T-cell (primary cell): ENCODE measurements around the gene SLC52A1. TPM values are rescaled to one million over a fixed set of nuclear protein-coding genes. Genes with fewer than 3 reads are reported as not detected.

Experiments used
- ATAC-seq, 4 experiments: fragments of 200-7000 bp in 3 of 4; fragments of 150-1000 bp in 1 of 4; cut with Tn5 transposase; replicated peaks in 1 of 4; 1 replicate in 3 of 4; 2 replicates in 1 of 4; pipeline ENCODE4 v1.10.0; 2021; ENCODE audit warnings: moderate library complexity in 3 of 4, mild to moderate bottlenecking in 2 of 4, moderate number of reproducible peaks in 1 of 4
- CTCF ChIA-PET, 2 donors: fragments of 300-600 bp; sonication (Branson Sonifier 250); formaldehyde crosslinking; loops; one replicate each; lab custom pipeline; 2022; ENCODE audit warnings: antibody characterized with exemption in 2 of 2; lab: Charles Lee
- POLR2A ChIA-PET, 2 donors: fragments of 300-600 bp; sonication (Branson Sonifier 250); formaldehyde crosslinking; loops; one replicate each; lab custom pipeline; 2022; ENCODE audit warnings: antibody characterized with exemption in 2 of 2; lab: Charles Lee
- DNase-seq, 35 experiments: peaks; one replicate each; pipeline versions ENCODE4 v3.0.0 to v3.0.0-alpha.2; 2013 to 2023
- H3K27ac ChIP-seq: one replicate; pipeline ENCODE4 v1.5.1; 2013; ENCODE audit warnings: low read length
- H3K27me3 ChIP-seq, 2 experiments: replicated peaks in 1 of 2; 1 replicate in 1 of 2; 2 replicates in 1 of 2; pipeline versions ENCODE4 v1.6.1 to v1.7.0; 2013; ENCODE audit warnings: low read length in 1 of 2, mixed read lengths in 1 of 2; ENCODE audit not compliant: control insufficient read depth in 2 of 2, insufficient read depth in 2 of 2; ENCODE audit errors: extremely low read depth in 1 of 2
- H3K36me3 ChIP-seq, 2 donors: 1 replicate in 1 of 2; 2 replicates in 1 of 2; pipeline versions ENCODE4 v1.6.1 to v1.7.0; 2013; ENCODE audit warnings: low read length in 1 of 2; ENCODE audit not compliant: control insufficient read depth in 2 of 2, insufficient read depth in 1 of 2; ENCODE audit errors: extremely low read depth in 1 of 2
- H3K4me1 ChIP-seq, 2 experiments: 1 replicate in 1 of 2; 2 replicates in 1 of 2; pipeline versions ENCODE4 v1.6.1 to v1.7.0; 2013; ENCODE audit warnings: low read length in 2 of 2, mixed read lengths in 1 of 2; ENCODE audit not compliant: insufficient read depth in 2 of 2, control insufficient read depth in 1 of 2; ENCODE audit errors: extremely low read depth in 1 of 2
- H3K4me3 ChIP-seq, 2 donors: 1 replicate in 1 of 2; 2 replicates in 1 of 2; pipeline versions ENCODE4 v1.5.1 to v1.7.0; 2013; ENCODE audit warnings: mild to moderate bottlenecking in 2 of 2, low read length in 1 of 2, moderate library complexity in 1 of 2; ENCODE audit not compliant: control insufficient read depth in 1 of 2; ENCODE audit errors: extremely low read depth in 1 of 2
- H3K9me3 ChIP-seq: 2 replicates; pipeline ENCODE4 v1.7.0; 2013
- H3K27ac Mint-ChIP-seq, 2 donors: one replicate each; pipeline ENCODE4 v1.8.0; 2020 to 2021; ENCODE audit warnings: mild to moderate bottlenecking in 2 of 2, mixed read lengths in 2 of 2
- H3K27me3 Mint-ChIP-seq, 2 donors: one replicate each; pipeline ENCODE4 v1.8.0; 2021 to 2022; ENCODE audit warnings: mixed read lengths in 2 of 2
- H3K36me3 Mint-ChIP-seq: one replicate; pipeline ENCODE4 v1.8.0; 2021; ENCODE audit warnings: mixed read lengths
- H3K4me1 Mint-ChIP-seq, 3 donors: one replicate each; pipeline ENCODE4 v1.8.0; 2020 to 2022; ENCODE audit warnings: mixed read lengths in 3 of 3, mild to moderate bottlenecking in 1 of 3
- H3K4me3 Mint-ChIP-seq, 3 donors: one replicate each; pipeline ENCODE4 v1.8.0; 2020 to 2022; ENCODE audit warnings: mild to moderate bottlenecking in 3 of 3, mixed read lengths in 3 of 3, moderate library complexity in 3 of 3
- H3K9me3 Mint-ChIP-seq, 3 donors: one replicate each; pipeline ENCODE4 v1.8.0; 2020 to 2022; ENCODE audit warnings: mixed read lengths in 3 of 3
- WGBS: methylation state at CpG from one replicate; pipeline ENCODE4 v1.1.5; 2013; ENCODE audit warnings: missing lambda C conversion rate; ENCODE audit not compliant: insufficient coverage; 5-methylcytosine and 5-hydroxymethylcytosine counted together
- total RNA-seq, 35 experiments: library from RNA in 6 of 35; stranded (reverse) in 6 of 35; fragments of 120-200 nt in 1 of 35; gene quantifications; one replicate each; pipeline versions ENCODE4 v1.2.1 to v1.2.4 and lab custom pipeline; 2013 to 2026

Gene SLC52A1
- total RNA-seq, 5 donors from 2014 or later (not counting 1 experiment from before 2014, with no cell fraction given) = 0.14 to 0.62 (median 0.25) TPM; not detected in 2

DNA sequence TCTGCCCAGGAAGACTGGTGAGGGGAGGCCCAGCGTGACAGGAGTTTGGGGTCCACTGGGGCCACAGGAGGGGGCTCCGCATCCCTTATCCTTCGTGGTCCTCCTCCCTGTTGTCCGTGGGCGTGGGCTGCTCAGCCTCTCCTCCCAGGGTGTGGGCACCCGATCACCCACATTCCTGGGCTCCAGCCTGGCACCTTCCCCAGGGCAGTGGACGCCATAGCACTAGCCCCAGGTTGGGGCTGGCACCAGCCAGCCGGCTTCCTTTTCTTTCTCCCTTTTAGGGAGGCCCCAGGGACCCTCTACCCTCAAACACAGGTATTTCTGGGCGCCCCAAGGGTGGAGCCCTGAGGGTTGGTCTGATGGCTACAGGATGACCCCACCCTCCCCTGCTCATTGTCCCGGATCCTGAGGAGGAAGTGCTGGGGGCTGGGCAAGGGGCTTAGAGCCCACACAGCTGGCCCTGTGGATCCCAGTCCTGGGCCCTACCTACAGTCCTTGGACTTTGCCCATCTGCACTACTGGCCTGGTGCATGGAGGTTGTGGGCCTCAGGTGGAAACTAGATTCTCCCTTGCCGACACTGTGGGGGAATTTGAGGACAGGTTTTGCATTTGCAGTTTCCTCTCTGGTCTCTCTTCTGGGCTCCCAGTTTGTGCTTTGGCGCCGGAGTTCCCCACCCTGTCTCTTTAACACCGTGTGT, 36.3 kb downstream of the SLC52A1 start:
- Histone ChIP-seq H3K27me3 (peaks cover 0 to 2% of the 10 kb centered on the region in 2 experiments), H3K4me1 (peaks cover 11 to 26% of the 10 kb centered on the region in 2 experiments), H3K9me3 (no peaks in the 10 kb centered on the region), H3K27ac (no peak overlapping the region), H3K36me3 (peaks cover 7 to 13% of the 10 kb centered on the region in 2 donors), H3K4me3 (peak overlapping the region; percentile 62 to 70)
- Mint-ChIP-seq H3K4me3 (peak overlapping the region; percentile 75 to 88 (median 81)), H3K27me3 (no peaks in the 10 kb centered on the region), H3K9me3 (no peaks in the 10 kb centered on the region), H3K4me1 (peaks cover 24 to 31% (median 26%) of the 10 kb centered on the region in 3 donors), H3K36me3 (peaks cover 26% of the 10 kb centered on the region), H3K27ac (peak overlapping the region; percentile 69 to 82)
- WGBS = 59% methylated on average over 5 of the region's 14 CpGs
- POLR2A ChIA-PET = no interaction called here
- peak in 1 of 4 experiments; percentile 19 for ATAC-seq
- DNase-seq = peak in 6 of 35 experiments; percentile 10 to 46 (median 22)
- CTCF ChIA-PET = no interaction called here

DNA sequence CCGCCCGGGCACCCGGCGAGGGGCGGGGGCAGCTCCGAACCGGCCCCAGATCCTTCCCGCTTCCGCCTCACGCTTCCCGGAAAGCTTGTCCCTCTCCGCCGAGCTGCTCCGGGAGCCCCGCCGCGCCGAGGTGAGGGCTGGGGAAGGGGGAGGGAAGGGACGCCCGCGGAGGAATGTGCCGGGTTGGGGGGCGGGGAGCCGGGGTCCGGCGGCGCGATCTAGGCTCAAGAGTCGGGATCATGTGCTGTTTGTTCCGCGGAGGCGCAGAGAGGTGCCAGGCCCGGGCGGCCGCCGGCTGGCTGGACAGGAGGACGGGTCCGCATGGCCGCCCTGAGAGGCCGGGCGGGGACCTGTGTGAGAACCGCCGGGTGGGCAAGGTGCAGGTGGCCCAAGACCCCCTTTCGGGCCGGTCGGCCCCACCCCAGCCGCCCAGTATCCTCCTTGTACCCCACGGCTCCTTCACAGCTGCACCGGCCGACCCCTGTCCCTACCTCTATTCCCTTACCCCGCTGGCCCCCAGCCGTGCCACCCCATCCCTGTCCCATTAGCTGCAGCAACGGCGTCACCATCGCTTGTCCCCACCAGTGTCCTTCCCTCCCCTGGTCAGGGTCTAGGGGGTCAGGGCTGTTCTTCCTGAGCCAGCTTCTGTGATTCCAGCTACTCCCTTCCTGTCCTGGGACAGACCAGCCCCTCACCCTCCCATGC, 37.0 kb downstream of the SLC52A1 start:
- no peak overlapping the region for H3K27ac ChIP-seq
- CTCF ChIA-PET = interaction anchor here (1.0 to 1.2 kb wide), 2 partner anchors 11 to 13 kb away, joined by 3 to 4 read pairs; no protein-coding TSS in a partner anchor
- 4% methylated on average over 43 of the region's 55 CpGs for WGBS
- no peaks in the 10 kb centered on the region for H3K9me3 ChIP-seq
- Mint-ChIP-seq H3K36me3 (peaks cover 19% of the 10 kb centered on the region), H3K4me1 (peaks cover 24 to 31% (median 26%) of the 10 kb centered on the region in 3 donors), H3K27me3 (no peaks in the 10 kb centered on the region), H3K4me3 (peak overlapping the region; percentile 75 to 88 (median 81)), H3K27ac (peak overlapping the region; percentile 48 to 52), H3K9me3 (no peaks in the 10 kb centered on the region)
- peaks cover 4 to 6% of the 10 kb centered on the region in 2 donors for H3K36me3 ChIP-seq
- ATAC-seq (peak in 1 of 4 experiments; percentile 10), DNase-seq (peak in 4 of 35 experiments; percentile 14 to 20 (median 16))
- peaks cover 0 to 2% of the 10 kb centered on the region in 2 experiments for H3K27me3 ChIP-seq
- H3K4me3 ChIP-seq = peak overlapping the region; percentile 62 to 70
- POLR2A ChIA-PET = no interaction called here
- H3K4me1 ChIP-seq = peaks cover 11 to 26% of the 10 kb centered on the region in 2 experiments

DNA sequence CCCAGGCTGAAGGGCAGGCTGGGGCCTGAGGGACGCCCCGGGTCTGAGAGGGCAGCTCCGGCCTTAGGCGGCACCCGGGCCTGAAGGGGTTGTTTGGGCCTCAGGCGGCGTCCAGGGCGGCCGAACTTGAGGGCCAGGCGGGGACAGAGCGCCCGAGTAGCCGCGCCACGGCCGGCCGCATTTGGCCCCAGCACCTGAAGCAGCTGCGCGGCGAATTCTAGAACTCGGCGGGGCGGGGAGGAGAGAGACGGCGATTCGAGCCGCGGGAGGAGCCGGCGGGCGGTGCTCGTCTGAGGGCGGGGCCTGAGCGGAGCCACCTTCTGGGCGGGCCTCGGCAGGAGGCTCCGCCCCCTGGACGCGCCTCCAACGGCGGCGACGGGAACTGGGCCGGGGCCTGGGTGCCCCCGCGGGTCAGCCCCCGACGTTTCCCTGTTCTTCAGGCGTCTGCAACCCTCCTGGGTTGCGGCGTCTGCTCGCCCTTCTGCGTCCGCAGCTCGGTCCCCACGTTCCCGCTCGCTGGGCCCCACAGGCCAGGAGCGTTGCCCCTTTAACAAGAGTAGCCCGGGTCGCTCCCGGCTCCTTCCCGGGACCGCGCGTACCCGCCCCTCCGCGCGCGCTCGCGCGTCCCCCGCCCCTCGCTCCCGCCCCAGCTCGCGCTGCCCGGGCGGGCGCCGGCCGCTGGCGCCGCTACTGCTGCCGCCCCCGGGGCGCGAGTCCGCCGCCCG, 37.8 kb downstream of the SLC52A1 start, which contains the start of the genes INCA1 and KIF1C:
TSS of gene INCA1 (minus strand) at position 221 of the 725 bp plus-strand sequence. CDS start 3,085 bp downstream, outside the sequence.
TSS of gene KIF1C (plus strand) at position 649 of the 725 bp plus-strand sequence. CDS start 2,297 bp downstream, outside the sequence.
- WGBS = under 1% methylated on average over 93 of the region's 93 CpGs
- H3K27me3 ChIP-seq = peaks cover 0 to 2% of the 10 kb centered on the region in 2 experiments
- peak within 1 kb of the TSS; percentile 62 to 70 for H3K4me3 ChIP-seq
- H3K4me1 ChIP-seq = peaks cover 11 to 26% of the 10 kb centered on the region in 2 experiments
- H3K36me3 Mint-ChIP-seq = peaks cover 16% of the 10 kb centered on the region
- no peaks in the 10 kb centered on the region for H3K9me3 Mint-ChIP-seq
- peak within 1 kb of the TSS; percentile 44 for H3K27ac ChIP-seq
- H3K9me3 ChIP-seq = no peaks in the 10 kb centered on the region
- H3K4me3 Mint-ChIP-seq = peak within 1 kb of the TSS; percentile 75 to 88 (median 81)
- peaks cover 2 to 5% of the 10 kb centered on the region in 2 donors for H3K36me3 ChIP-seq
- H3K4me1 Mint-ChIP-seq = peaks cover 24 to 31% (median 26%) of the 10 kb centered on the region in 3 donors
- H3K27me3 Mint-ChIP-seq = no peaks in the 10 kb centered on the region
- ATAC-seq = peak; percentile 94 to 99 (median 95)
- DNase-seq = peak; percentile 75 to 94 (median 86)
- ChIA-PET CTCF (interaction anchor here (0.6 to 1.2 kb wide), 4 partner anchors 11 to 52 kb away, joined by 3 to 4 read pairs (median 4); no protein-coding TSS in a partner anchor), POLR2A (no interaction called here)
- H3K27ac Mint-ChIP-seq = peak within 1 kb of the TSS; percentile 70 to 82

DNA sequence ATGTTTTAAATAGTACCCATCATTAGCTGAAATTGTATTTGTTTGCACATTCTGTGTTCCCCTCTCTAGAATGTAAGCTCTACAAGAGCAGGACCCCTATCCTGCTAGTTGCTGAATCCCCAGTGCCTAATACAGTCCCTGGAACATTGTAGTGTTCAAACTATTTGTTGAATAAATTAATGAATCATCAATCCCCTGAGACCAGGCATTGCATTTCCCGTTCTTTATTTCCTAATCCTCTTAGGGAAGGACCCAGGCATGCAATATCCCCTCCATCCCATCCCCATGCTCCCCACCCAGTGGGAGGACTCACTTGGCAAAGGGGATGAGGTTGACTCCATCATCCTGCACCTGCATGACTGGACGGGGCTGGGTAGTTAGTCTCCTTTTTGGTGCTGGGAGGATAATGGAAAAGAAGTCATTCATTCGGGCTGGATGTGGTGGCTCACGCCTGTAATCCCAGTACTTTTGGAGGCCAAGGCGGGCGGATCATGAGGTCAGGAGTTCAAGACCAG, 41.1 kb downstream of the SLC52A1 start:
- no peak for ATAC-seq
- Histone ChIP-seq H3K27me3 (peaks cover 0 to 2% of the 10 kb centered on the region in 2 experiments), H3K27ac (no peak overlapping the region), H3K36me3 (no peaks in the 10 kb centered on the region), H3K4me1 (peaks cover 9 to 25% of the 10 kb centered on the region in 2 experiments), H3K9me3 (no peaks in the 10 kb centered on the region), H3K4me3 (no peak overlapping the region)
- Mint-ChIP-seq H3K9me3 (no peaks in the 10 kb centered on the region), H3K27ac (no peak overlapping the region), H3K27me3 (no peaks in the 10 kb centered on the region), H3K4me1 (peaks cover 22 to 28% (median 23%) of the 10 kb centered on the region in 3 donors), H3K4me3 (no peak overlapping the region), H3K36me3 (no peaks in the 10 kb centered on the region)
- ChIA-PET POLR2A (no interaction called here), CTCF (no interaction called here)
- no peak for DNase-seq
- WGBS = no CpG with 5 or more reads among the region's 6 CpGs

DNA sequence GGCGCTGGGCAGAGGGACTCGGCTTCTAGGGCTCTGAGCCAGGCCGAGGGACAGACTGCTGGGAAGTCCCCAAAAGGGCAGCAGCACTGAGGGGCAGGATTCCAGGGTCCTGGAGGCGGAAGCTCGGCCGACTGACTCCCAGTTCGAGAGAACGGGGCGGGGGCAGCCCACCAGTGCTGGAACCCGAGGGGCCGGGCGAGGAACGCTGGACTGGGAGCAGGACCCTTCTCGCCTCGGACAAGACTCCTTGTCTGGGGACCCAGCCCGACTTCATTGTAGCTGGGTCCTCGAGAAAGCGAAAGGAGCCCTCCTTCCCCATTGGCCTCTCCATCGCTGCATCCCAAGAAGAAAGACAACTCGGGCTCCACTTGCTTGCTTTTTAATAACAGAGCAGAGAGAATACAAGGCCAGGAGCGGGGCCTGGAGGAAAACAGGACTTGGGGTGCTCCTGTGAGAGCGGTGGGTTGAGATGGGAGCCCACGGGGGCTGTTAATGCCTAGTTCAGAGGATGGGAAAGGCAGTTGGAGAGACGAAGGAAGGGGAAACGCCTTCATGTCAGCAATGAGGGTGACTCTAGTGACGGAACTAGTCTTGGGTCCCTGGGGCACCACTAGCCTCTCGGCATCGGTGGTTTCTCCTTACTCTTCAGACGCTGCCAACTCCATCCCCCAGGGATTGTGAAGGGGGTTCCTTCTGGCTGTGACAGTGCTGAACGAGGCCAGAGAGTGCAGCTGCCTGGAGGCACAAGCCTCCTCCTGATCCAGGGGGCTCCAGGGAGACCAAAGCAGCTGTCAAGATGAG, 47.3 kb downstream of the SLC52A1 start:
- 2% methylated on average over 24 of the region's 30 CpGs for WGBS
- peaks cover 4% of the 10 kb centered on the region for H3K36me3 Mint-ChIP-seq
- H3K4me3 Mint-ChIP-seq = peak overlapping the region; percentile 88 to 92 (median 91)
- peak overlapping the region; percentile 90 for H3K27ac ChIP-seq
- H3K27ac Mint-ChIP-seq = peak overlapping the region; percentile 89 to 96
- no peaks in the 10 kb centered on the region for H3K9me3 Mint-ChIP-seq
- H3K4me1 ChIP-seq = peaks cover 9 to 33% of the 10 kb centered on the region in 2 experiments
- CTCF ChIA-PET = interaction anchor here (0.6 to 1.6 kb wide), 3 partner anchors 21 to 48 kb away, joined by 6 to 7 read pairs (median 7); partner anchors contain the start of genes RNF167 (in 1 of the 2), SLC25A11 (in 1 of the 2) and SPAG7 (in 1 of the 2)
- H3K27me3 Mint-ChIP-seq = no peaks in the 10 kb centered on the region
- H3K36me3 ChIP-seq = peaks cover 0 to 5% of the 10 kb centered on the region in 2 donors
- DNase-seq (no peak), ATAC-seq (peak in 3 of 4 experiments; percentile 12 to 17 (median 17))
- peak overlapping the region; percentile 70 to 89 for H3K4me3 ChIP-seq
- no peaks in the 10 kb centered on the region for H3K27me3 ChIP-seq
- POLR2A ChIA-PET = interaction anchor here in 1 of 2 donors (2.0 kb wide), 1 partner anchor 21 kb away, joined by 7 read pairs; the partner anchor contains the start of gene SPAG7
- H3K9me3 ChIP-seq = no peaks in the 10 kb centered on the region
- H3K4me1 Mint-ChIP-seq = peaks cover 37 to 42% (median 40%) of the 10 kb centered on the region in 3 donors
